Measurements from ENCODE around the gene PAM16.

The PAM16 gene

GRCh38 chr16:4350365-4350786 lies 745 bp downstream of the PAM16 start (continued):
- no peak for TF ChIP-seq ZSCAN18 (tag by site-specific recombination; IDR thresholded peaks at IDR 0.05)
- no peak for TF ChIP-seq ZNF560 (tag by site-specific recombination; IDR thresholded peaks at IDR 0.05; ENCODE audit: borderline replicate concordance)
- TF ChIP-seq ZNF16 (tag by site-specific recombination; IDR thresholded peaks at IDR 0.05; ENCODE audit: low read depth) = no peak
- peak; percentile 23; the same call in 1 of the 2 replicates for TF ChIP-seq ZNF580 (tag by site-specific recombination; IDR thresholded peaks at IDR 0.05)
- TF ChIP-seq ZNF2 (tag by site-specific recombination; IDR thresholded peaks at IDR 0.05) = peak; percentile 74; the same call in 1 of the 2 replicates
- TF ChIP-seq ZNF600 (tag by site-specific recombination; IDR thresholded peaks at IDR 0.05) = no peak
- no peak for TF ChIP-seq ZNF654 (tag by site-specific recombination; IDR thresholded peaks at IDR 0.05; ENCODE audit: low read depth)
- no peak for TF ChIP-seq ZFP37 (tag by site-specific recombination; IDR thresholded peaks at IDR 0.05)
- TF ChIP-seq HOXD13 (CRISPR knock-in tag; IDR thresholded peaks at IDR 0.05; ENCODE audit: borderline replicate concordance) = no peak
- no peak for TF ChIP-seq ZNF629 (tag by site-specific recombination; IDR thresholded peaks at IDR 0.05)
- no peak for TF ChIP-seq ZNF785 (tag by site-specific recombination; IDR thresholded peaks at IDR 0.05)
- no peak for TF ChIP-seq ZSCAN5A (tag by site-specific recombination; IDR thresholded peaks at IDR 0.05)
- no peak for TF ChIP-seq ZNF548 (tag by site-specific recombination; IDR thresholded peaks at IDR 0.05)
- TF ChIP-seq ZNF223 (tag by site-specific recombination; IDR thresholded peaks at IDR 0.05) = no peak
- TF ChIP-seq ZNF214 (tag by site-specific recombination; IDR thresholded peaks at IDR 0.05; ENCODE audit: borderline replicate concordance) = no peak
- no peak for TF ChIP-seq SP2 (tag by site-specific recombination; IDR thresholded peaks at IDR 0.05)
- TF ChIP-seq SCRT2 (tag by site-specific recombination; IDR thresholded peaks at IDR 0.05) = no peak
- no peak for TF ChIP-seq ZNF549 (tag by site-specific recombination; IDR thresholded peaks at IDR 0.05)
- TF ChIP-seq ZBTB1 (tag by site-specific recombination; IDR thresholded peaks at IDR 0.05) = no peak
- TF ChIP-seq RBAK (tag by site-specific recombination; IDR thresholded peaks at IDR 0.05) = no peak
- no peak for TF ChIP-seq ZNF707 (tag by site-specific recombination; IDR thresholded peaks at IDR 0.05)

- peak; percentile 81 for TF ChIP-seq ZNF121 (tag by site-specific recombination; IDR thresholded peaks at IDR 0.05)
- TF ChIP-seq REPIN1 (tag by site-specific recombination; IDR thresholded peaks at IDR 0.05; ENCODE audit: low read depth) = no peak
- TF ChIP-seq PRDM2 (tag by site-specific recombination; IDR thresholded peaks at IDR 0.05; ENCODE audit: borderline replicate concordance) = no peak
- no peak for TF ChIP-seq CTCF (tag by site-specific recombination; IDR thresholded peaks at IDR 0.05)
- Histone ChIP-seq H3K4me1 (ENCODE audit: control insufficient read depth, insufficient read depth, low read length) (peaks cover 12% of the 10 kb centered on the region; the same call in 1 of the 2 replicates), H3K9me3 (ENCODE audit: control insufficient read depth, insufficient read depth, low read depth, low read length) (no peaks in the 10 kb centered on the region), H3K27ac (ENCODE audit: extremely low read depth, low read depth, low read length) (no peak overlapping the region), H3K36me3 (ENCODE audit: control insufficient read depth in 2 of 2, insufficient read depth in 1 of 2, low read length in 2 of 2) (peaks cover 0 to 19% of the 10 kb centered on the region in 2 experiments; a peak in 2 of 3 replicates), H3K4me3 (ENCODE audit: low read depth, low read length) (no peak overlapping the region)
- ChIA-PET POLR2A (no interaction called here), CTCF (interaction anchor here (0.6 to 3.8 kb wide), 7 partner anchors 9 to 96 kb away, joined by 3 to 39 read pairs (median 3); no protein-coding TSS in a partner anchor)
Measured at GRCh38 chr16:4349332-4349731, 1.8 kb downstream of the PAM16 start.
